ENCODE measurements around the gene OR52I2. TPM values are rescaled to one million over a fixed set of nuclear protein-coding genes. Genes with fewer than 3 reads are reported as not detected.

Gene OR52I2
- total RNA-seq, 4 donors from 2014 or later, result not detected

GRCh38 chr11:4636136-4636535 lies 54.6 kb downstream of the OR52I2 start:
- intact Hi-C loops (cut with DNase I; ENCODE audit: low total_unique reads) (loop anchor here (2.0 to 5.0 kb wide), 2 partner anchors 366 to 1717 kb away; no protein-coding TSS in a partner anchor), in situ Hi-C loops (cut with MboI; ENCODE audit: low sequenced_read_pairs in 4 of 4) (loop anchor here in 3 of 4 donors (10.0 to 25.0 kb wide), 4 partner anchors 189 to 1176 kb away; partner anchors contain the start of genes OR51F2 (in 2 of the 3), OR51L1 (in 1 of the 3) and OR52N2 (in 1 of the 3))
- Histone ChIP-seq H3K36me3 (no peaks in the 10 kb centered on the region), H3K4me3 (no peak overlapping the region), H3K4me1 (no peaks in the 10 kb centered on the region), H3K27me3 (no peaks in the 10 kb centered on the region), H3K9me3 (no peaks in the 10 kb centered on the region), H3K27ac (no peak overlapping the region)
- DNase-seq, result no peak
- TF ChIP-seq POLR2A (IDR thresholded peaks at IDR 0.05) (no peak), CTCF (IDR thresholded peaks at IDR 0.05 in 4 of 5, conservative IDR thresholded peaks at IDR 0.05 in 1 of 5) (no peak)
- ATAC-seq, result no peak

- ATAC-seq (peak; percentile 72 to 88), DNase-seq (peak in 1 of 2 donors; percentile 45)
- H3K27me3 ChIP-seq, result no peaks in the 10 kb centered on the region
- no peaks in the 10 kb centered on the region for H3K4me1 ChIP-seq
- peak within 1 kb of the TSS; percentile 27 to 49 (median 32) for H3K4me3 ChIP-seq
- H3K36me3 ChIP-seq, result no peaks in the 10 kb centered on the region
- H3K9me3 ChIP-seq, result no peaks in the 10 kb centered on the region
- in situ Hi-C loops (cut with MboI; ENCODE audit: low sequenced_read_pairs in 4 of 4) (loop anchor here in 3 of 4 donors (10.0 to 25.0 kb wide), 4 partner anchors 188 to 1175 kb away; partner anchors contain the start of genes OR51F2 (in 2 of the 3), OR51L1 (in 1 of the 3) and OR52N2 (in 1 of the 3)), intact Hi-C loops (cut with DNase I; ENCODE audit: low total_unique reads) (loop anchor here (1.0 to 5.0 kb wide), 3 partner anchors 189 to 1716 kb away; no protein-coding TSS in a partner anchor)
- TF ChIP-seq CTCF (IDR thresholded peaks at IDR 0.05 in 4 of 5, conservative IDR thresholded peaks at IDR 0.05 in 1 of 5) (peak; percentile 42 to 88 (median 77)), POLR2A (IDR thresholded peaks at IDR 0.05) (no peak)
- H3K27ac ChIP-seq, result no peak within 1 kb of the TSS
These were observed 55.6 kb downstream of the OR52I2 start, which contains the start of gene OR51D1 for GRCh38 chr11:4636962-4637661. Gene OR51D1 (plus strand): TSS chr11:4637477. CDS start chr11:4639791, 2,314 bp downstream.

- no peaks in the 10 kb centered on the region for H3K9me3 ChIP-seq
- in situ Hi-C loops (cut with MboI; ENCODE audit: low sequenced_read_pairs in 4 of 4), result loop anchor here in 3 of 4 donors (10.0 to 25.0 kb wide), 4 partner anchors 187 to 1175 kb away; partner anchors contain the start of genes OR51F2 (in 2 of the 3), OR51L1 (in 1 of the 3) and OR52N2 (in 1 of the 3)
- no peak for ATAC-seq
- H3K27ac ChIP-seq, result no peak overlapping the region
- no peaks in the 10 kb centered on the region for H3K27me3 ChIP-seq
- no peaks in the 10 kb centered on the region for H3K4me1 ChIP-seq
- H3K36me3 ChIP-seq, result no peaks in the 10 kb centered on the region
- TF ChIP-seq CTCF (IDR thresholded peaks at IDR 0.05 in 4 of 5, conservative IDR thresholded peaks at IDR 0.05 in 1 of 5) (no peak), POLR2A (IDR thresholded peaks at IDR 0.05) (no peak)
- intact Hi-C loops (cut with DNase I; ENCODE audit: low total_unique reads), result loop anchor here (1.0 to 5.0 kb wide), 3 partner anchors 189 to 1715 kb away; no protein-coding TSS in a partner anchor
- no peak overlapping the region for H3K4me3 ChIP-seq
- DNase-seq, result no peak
These were observed 56.1 kb downstream of the OR52I2 start for GRCh38 chr11:4637662-4638047.

- no peak overlapping the region for H3K4me3 ChIP-seq
- TF ChIP-seq POLR2A (IDR thresholded peaks at IDR 0.05), result no peak
- no peak for TF ChIP-seq CTCF (IDR thresholded peaks at IDR 0.05 in 4 of 5, conservative IDR thresholded peaks at IDR 0.05 in 1 of 5)
- no peak for DNase-seq
- H3K36me3 ChIP-seq, result no peaks in the 10 kb centered on the region
- H3K9me3 ChIP-seq, result no peaks in the 10 kb centered on the region
- H3K27ac ChIP-seq, result no peak overlapping the region
- H3K27me3 ChIP-seq, result no peaks in the 10 kb centered on the region
- intact Hi-C loops (cut with DNase I; ENCODE audit: low total_unique reads), result loop anchor here (5.0 kb wide), 1 partner anchor 362 kb away; no protein-coding TSS in a partner anchor
- in situ Hi-C loops (cut with MboI; ENCODE audit: low sequenced_read_pairs in 4 of 4), result loop anchor here in 3 of 4 donors (10.0 to 25.0 kb wide), 4 partner anchors 185 to 1172 kb away; partner anchors contain the start of genes OR51F2 (in 2 of the 3), OR51L1 (in 1 of the 3) and OR52N2 (in 1 of the 3)
- H3K4me1 ChIP-seq, result no peaks in the 10 kb centered on the region
- ATAC-seq, result no peak
These were observed 58.4 kb downstream of the OR52I2 start for GRCh38 chr11:4639931-4640330.
